ENCODE measurements around the gene MRAP2.

Gene MRAP2, protein sequence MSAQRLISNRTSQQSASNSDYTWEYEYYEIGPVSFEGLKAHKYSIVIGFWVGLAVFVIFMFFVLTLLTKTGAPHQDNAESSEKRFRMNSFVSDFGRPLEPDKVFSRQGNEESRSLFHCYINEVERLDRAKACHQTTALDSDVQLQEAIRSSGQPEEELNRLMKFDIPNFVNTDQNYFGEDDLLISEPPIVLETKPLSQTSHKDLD

DNA sequence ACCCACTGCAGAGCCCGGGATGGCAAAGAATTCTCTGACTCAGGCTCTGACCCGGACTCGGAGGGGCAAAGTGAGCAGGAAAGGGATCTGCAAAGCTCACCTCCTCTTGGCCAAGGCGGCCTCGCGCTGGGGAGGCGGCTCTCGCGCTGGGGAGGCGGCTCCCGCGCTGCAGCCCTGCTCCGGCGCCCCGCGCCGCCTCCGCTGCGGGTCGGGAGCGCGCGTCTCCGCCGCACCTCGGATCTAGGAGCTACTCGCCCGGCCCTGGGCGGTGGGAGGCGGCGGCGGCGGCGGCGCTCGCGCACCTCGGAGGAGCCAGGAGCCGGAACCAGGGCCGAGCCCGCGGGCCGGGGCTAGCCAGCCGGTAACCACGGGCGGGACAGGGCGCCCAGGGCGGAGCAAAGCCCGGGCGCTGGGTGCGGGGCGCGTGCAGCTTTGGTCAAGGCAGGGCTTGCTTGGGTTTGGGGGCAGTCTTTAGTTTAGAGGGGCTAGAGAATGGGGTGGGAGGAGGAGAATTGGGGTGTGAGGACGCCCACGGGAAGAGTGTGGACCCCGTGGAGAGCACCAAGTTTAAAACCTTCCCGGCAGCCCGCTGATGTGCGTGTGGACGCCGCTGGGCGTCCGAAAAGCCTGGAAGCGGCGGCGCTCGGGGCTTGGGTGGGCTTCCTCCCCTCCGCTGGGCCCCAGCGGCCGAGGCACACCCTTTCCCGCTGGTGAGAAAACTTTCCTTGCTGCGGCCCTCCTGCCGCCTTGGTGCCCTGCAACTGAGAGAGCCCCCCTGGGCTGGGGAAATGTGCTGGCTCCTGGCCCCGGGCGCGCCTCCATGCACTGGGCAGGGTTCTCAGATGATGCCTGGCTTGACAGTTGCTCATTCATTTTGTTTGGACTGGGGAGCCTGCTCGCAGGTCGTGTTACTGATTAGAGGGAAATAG is at the start of gene MRAP2:
Gene MRAP2 (plus strand): TSS at position 250 of the 929 bp plus-strand sequence. CDS start 21,547 bp downstream, outside the sequence.
- DNase-seq, result no peak

DNA sequence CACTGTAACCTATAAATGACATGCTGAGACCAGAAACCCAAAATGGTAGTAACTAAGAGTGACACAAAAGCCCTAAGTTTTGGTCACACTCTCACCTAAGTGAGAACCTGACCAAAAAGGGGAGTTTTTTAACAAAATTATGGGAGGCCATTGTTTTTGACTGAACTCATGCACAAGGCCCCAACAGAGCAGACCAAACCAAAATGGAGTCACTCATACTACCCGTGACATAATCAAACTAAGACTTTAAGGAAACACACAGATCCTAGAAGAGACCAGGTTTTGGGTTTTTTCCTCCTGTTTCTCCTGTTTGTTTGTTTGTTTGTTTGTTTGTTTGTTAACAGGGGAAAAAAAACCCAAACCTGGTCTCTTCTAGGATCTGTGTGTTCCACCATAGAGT is 49.2 kb upstream of the MRAP2 start:
- DNase-seq, result no peak

DNA sequence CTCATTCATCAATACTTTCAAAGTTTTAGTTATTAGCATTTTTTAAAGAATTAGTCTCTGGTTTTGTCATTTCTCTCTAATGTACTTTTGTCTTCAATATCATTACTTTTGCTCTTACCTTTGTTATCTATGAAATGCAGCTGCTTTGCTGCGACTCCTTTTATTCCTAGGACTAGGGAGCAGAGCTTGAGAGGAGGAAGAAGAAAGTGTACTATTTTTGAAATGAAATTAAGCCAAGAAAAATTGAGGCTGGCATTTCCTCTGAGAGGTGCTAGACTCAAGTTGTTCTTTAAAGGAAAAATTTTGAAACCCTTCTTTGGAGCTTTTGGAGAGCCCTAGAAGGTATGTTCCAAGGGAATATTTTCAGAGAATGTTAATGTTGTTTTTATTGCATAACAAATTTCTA is 48.3 kb upstream of the MRAP2 start:
- no peak for DNase-seq

DNA sequence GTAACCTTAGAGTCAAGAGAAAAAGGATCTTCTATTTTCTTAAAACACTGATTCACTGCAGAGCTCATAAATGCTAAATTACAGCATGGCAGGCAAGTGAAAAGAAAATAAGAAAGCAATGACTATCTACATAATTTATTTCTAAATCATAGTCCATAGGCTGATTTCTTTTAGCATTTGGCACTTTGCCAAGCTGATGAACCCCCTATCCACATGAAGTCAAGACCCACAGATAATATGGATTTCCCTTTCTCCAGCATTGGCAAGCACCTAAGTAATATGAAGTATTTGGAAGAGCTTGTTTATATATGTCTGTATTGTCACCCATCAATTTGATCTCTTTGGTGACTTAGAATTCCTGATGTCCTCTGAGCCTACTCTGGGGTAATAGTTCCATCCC is 47.9 kb upstream of the MRAP2 start:
- DNase-seq, result no peak

DNA sequence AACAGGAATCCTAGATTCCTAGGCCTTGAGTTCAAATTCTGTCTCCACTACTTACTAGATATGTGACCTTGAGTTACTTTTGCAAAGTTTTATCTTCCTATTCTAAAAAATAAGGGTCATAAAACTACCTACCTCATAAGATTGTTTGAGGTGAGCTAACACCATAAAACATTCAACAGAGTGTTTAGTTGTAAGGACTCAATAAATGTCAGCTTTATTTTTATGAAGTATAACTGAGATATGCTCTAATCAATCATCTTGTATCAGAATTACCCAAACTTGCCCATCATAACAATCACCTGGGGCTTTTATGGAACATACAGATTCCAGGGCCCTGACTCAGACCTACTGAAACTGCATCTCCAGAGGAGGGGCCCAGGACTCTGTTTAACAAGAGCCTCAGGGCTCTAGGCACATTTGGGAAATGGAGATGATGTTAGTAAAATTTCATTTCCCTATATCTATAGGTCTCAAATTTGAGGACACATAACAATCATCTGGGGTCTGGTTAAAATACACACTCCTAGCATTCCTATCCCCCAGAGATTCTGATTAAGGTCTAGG is 35.5 kb upstream of the MRAP2 start:
- no peak for DNase-seq

DNA sequence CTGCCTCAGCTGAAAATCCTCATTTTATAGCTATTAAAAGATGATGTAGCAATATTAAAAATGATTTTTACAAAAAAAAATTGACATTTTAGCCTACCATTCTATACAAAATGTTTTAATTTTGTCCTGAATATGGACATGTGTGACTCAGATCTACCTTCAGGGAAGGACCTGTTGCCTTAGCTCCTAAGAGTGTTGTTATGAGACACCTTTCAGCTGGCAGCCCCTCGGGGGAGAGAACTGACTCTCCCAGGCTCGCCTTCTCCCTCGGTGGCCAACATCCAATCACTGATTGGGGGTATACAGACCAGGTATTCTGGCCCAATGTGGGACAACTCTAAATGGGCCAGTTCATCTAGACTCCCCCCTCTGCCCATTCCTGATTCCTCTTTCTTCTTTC is 32.5 kb upstream of the MRAP2 start:
- DNase-seq, result no peak

DNA sequence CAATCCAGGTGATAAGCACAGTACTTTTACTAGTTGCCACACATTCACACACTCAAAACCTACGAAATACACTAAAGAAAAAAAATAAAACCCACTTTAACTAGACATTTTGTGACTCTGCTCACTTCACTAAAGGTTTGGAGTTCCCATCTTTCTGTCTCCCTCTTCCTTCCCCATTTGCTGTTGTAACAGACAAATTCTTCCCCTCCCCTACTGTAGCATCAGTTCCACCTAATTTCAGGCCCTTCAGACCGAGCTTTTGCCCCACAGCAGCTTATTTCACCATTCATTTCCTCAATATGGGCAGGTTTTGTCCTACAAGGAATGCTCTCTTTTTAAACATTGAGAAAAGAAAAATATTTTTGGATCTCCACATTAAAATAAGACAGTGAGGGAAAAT is 31.3 kb upstream of the MRAP2 start:
- no peak for DNase-seq

DNA sequence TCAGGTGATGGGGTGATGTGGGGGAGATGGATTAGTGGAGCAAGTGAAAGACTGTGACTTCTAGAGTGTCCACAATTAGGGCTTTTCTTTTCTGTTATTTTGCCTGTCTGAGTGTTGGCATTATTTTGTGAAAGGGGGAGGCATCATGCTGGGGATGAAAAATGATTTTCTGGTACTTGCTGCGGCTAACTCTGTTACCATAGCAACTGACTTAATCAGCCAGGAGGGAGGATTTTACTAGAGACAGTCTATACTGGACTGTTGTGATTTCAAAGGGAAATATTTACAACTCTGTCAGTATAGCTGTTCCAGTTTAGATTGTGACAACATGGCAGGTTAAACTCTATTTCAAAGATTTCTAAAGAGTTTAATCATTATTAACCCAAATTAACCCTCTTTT is 30.4 kb upstream of the MRAP2 start:
- no peak for DNase-seq

DNA sequence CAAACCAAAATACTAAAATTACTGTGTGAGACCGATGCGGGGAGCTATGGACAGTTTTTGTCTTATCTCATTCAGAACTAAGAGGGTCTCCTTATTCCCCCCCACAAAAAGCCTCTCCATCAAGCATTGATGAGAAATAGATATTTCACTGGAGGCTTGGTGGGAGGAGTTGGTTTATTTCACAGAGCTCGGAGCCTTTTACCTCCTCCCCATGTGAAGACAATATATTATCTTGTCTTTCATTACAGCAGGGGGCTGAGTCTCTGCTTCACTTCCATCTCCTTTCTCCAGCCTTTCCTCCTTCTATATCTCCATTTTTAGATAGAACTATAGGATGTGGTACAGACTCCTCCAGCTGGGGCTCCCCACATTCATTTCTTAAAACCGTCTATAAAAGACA is 29.9 kb upstream of the MRAP2 start:
- no peak for DNase-seq

DNA sequence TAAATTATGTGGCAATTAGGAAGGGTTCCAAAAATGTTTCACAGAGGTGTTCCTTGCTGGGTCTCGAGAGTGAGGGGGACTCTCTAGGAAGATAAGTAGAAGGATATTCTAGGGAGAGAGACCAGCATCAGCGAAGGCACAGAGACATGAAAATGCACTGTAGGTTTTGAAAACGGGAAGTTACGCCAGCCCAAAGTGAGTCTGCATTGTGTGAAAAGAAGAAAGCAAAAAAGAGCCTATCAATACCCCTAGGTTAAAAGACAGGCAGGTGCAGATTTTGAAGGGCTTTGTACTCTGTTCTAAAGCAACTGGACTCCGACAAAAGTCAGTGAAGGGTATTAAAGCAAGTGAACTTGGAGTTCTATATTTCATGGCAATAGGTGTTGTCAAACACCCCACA is 25.7 kb upstream of the MRAP2 start:
- DNase-seq, result no peak

DNA sequence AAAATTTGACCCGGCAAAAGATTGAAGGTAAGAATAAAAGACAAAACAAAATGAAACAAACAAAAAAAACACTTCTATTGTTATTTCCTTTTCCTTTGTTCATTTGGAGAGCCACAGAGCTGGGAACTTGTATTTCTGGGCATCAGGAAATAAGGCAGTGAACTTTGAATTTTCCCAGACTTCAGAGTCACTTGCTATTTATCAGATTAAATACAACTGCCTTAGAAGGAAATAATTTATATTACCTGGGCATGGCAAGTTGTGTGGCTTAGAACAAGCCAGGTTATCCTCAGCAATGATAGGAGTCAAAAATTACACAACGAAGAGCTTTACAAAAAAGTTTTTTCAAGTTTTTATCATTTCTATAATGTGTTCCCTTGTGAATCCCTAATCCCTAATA is 20.2 kb upstream of the MRAP2 start:
- DNase-seq, result no peak

DNA sequence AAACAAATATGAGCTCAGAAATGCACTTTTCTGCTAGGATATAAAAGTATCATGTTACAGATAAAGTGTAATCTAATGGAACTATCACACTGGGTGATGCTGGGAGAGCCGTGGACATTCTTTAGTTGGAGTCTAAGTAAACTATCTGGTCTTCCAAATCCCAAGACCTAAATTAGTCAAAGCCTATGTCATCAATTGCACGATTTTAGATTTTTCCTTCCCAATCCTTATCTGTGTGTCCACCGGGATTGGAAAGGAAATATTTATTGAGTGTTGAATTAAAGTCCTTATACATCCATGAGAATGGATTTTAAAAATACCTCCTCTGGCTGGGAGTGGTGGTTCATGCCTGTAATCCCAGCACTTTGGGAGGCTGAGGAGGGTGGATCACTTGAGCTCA is 19.6 kb upstream of the MRAP2 start:
- no peak for DNase-seq

DNA sequence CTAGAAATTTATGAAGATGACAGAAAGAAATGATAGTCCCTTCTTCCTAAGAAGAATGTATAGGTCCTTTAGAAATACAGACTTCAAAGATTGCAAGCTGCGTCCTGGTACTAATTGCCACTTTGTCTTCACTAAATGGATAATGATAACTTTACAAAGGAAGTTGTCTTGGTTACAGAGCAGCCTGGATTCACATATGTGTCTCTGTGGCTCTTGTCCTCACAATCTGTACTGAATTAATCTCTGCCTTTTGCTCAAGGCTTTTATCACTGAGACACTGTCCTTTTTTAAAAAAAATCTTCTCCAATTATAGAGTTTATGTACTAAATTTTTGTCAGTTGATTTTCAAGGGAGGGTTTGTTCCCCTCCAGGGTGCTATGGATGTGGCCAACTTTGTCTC is 17.5 kb upstream of the MRAP2 start:
- no peak for DNase-seq

DNA sequence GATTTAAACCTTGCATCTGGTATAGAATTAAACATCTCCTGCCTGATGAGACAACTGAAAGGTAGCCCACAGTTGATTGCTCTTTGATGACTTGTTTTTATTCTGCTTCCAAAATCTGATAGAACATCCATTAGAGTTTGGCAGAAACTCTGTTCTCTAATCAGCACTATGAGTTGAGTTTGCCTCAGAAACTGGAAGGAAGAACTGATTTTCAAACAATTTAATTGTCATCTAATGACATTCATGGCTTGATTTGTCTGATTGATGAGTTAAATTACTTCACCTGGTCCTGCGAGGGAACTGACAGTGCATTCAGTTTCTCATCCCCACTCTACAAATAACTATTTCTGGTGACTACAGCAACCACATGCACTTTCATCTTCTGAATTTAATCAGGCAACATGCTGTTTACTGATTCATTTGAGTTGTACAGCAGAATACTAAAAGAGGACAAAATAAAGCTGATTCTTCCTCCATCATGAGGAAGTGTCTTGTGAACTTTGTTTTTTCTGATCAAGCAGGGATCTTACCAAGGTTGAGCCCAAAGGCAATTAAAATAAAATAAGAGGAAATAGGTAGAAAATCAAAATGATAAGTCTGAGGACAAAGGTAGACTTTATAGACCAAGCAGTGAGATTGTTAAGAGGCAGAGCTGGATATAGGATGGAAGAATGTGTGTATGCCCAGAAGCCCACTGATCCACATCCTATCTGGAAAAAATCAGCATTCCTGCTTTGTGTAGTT is 15.7 kb upstream of the MRAP2 start:
- no peak for DNase-seq

DNA sequence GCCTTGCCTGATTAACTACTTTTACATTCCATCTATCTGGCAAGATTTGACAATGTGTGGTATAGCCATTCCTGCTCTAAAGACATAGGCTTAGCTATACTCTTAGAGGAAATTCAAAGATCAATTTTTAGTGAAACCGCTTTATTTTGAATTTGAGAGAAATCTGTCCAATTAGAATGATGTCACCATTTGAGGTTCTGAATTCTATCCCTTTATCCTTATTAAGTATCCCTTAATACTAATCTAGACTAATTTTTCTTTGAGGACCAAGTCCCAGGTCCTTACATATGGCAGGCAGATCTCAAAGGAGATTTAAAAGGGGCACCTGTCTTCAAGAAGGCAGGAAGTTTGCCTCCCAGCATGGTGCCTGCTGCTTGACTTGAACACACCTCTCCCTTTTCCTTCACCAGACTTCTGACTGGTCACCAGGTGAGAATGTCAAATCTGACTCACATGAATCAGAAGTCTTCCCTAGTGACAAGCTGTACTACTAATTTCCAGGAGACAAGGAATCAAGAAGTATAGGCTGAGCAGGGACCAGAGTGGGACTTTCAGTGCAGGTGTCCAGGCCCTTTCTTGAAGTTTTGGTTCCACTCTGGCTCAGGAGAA is 15.0 kb upstream of the MRAP2 start:
- DNase-seq, result no peak

DNA sequence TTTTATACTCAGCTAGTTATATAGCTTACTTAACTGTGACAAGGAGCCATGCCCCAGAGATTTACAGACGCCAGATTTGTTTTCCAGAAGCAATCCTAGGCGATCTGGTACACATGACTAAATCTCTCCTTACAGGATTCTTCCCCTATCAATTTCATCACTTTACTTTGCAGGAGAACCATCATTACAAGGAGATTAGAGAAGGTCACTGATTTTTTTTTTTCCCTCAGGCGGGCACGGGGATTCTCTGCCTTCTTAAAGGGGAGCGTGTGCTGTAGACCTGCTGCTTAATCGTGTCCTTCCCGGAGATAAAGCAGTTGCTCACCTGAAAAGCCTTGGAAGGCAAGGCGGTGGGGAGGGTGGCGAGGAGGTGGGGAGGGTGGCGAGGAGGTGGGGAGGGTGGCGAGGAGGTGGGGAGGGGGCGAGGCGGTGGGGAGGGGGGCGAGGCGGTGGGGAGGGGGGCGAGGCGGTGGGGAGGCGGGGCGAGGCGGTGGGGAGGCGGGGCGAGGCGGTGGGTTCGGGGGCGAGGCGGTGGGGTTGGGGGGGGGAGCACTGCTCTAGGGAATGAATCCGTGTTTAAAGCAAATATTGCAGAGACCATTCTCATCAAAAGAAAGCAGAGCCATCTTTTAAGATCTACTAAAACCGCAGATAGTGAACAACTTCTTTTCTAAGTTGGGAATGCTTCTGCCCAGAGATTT is 14.3 kb upstream of the MRAP2 start:
- no peak for DNase-seq

DNA sequence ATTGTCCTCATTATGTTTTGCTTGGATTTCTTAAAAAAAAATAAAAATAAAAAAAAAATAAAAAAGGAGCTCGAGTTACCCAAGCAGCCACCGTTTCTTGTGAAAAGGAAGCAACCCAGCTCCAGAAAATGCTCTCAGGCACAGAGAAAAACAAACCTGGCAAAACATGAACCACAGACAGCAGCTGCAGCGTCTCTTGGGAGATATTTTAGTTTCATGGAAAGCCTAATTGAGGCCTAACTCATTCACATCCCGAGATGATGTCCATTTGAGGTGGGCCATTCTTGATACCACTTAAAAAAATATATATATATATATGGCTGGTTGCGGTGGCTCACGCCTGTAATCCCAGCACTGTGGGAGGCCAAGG is 13.7 kb upstream of the MRAP2 start:
- no peak for DNase-seq

DNA sequence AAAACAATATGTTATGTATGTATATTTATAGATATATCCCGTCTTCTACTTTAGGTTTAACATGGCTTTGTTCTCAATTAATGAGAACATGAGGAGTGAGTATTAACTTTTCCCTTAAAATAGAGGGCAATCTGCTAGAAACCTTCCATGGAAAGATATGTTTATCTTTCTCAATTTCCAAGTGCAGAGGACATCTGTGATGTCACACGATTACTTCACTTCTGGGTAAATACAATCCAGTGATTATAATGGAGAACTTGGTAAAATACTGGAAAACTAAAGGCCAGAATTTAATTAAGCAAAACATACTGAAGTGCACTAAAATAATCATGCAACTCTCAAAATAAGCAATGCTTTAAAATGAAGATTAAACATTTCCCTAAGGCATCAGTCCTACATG is 11.9 kb upstream of the MRAP2 start:
- DNase-seq, result no peak

DNA sequence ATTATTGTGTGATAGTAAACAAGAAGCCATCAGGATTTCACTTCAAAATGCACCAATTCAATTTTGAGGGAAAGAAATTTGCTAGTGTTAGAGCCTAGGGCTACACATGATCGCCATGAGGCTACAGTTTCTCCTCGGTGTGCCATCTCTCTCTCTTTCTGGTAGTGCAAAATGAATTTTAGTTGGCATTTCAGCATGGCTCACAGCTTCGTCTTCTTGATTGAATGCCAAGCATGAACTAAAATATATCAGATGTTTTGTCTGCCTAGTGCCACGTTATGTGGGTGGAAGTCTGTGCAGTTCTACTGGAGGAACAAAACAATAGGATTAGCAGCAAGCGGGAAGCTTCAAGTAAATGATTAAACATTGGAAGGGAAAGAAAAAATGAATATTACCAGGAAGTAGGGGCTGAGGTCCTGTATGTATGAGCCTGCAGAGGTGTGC is 6.8 kb upstream of the MRAP2 start:
- DNase-seq, result no peak

DNA sequence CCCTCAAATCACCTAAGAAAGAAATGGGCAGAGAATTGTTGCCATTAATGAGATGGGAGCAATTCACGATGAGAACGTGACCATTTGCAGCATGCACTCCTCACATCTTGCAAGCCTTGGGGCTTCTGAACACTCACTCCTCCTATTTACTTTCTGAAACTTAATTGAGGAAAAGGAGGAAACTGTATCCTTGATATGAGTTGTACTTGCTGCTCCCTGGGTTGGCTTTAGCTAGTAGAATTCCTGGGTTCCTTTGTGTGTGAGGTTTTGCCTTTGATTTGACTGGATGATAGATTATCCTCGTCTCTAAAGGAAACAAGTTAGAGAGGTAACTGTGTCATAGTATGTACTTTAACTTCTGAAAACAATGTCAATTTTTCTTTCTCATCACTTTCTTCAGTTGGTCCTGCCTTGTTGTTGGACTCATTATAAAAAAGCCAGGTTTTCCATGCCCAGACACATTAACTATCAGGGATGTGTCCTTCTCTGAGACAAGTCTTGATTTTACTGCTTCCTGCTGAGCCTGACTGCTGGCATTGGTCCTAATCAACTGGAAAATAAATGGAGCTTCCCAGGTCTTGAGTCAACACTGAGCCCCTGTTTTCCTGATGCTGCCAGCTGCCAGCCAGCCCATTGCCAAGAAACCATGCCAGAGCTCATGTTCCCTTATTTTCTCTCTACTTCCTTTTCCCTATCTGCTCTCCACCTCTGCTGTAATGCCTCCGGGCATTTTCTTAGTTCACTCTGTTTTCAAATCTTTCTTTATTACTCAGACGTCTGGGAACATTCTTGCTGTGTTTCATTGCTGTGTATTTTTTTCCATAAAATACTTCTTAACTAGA is 6.0 kb upstream of the MRAP2 start:
- DNase-seq, result no peak

DNA sequence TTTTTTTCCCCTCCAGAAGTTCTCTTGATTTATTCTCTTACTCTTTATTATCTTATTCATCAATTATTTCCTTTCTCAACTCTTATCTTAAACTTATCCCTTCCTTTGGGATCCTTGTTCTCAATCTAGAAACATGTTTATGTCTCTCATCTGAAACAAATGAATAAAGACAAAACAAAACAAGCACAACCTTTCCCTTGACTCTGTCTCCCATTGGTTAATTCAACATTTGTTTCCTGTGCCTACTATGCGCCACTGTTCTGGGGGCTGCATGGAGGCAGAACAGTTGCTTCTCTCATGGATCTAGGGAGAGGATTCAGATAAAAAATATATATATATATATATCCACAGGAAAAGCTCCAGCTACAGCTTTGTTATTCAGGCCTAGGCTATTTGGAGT is 5.2 kb upstream of the MRAP2 start:
- no peak for DNase-seq
